HG02970 (cell line): ENCODE data around the gene TRAK1.
"Not testable (repeated sequence)": the region's sequence is repeated elsewhere in the genome, so short reads cannot be mapped to it uniquely, and the experiment has no call there.

Experiments used
- ATAC-seq: cut with Tn5 transposase; IDR thresholded peaks from one replicate; pipeline ENCODE4 v1.9.1; 2021; ENCODE audit warnings: mild to moderate bottlenecking, moderate library complexity, moderate number of reproducible peaks; ENCODE audit not compliant: unreplicated experiment, low FRiP score

Gene TRAK1

GRCh38 chr3:42090973-42091731, at the start of gene TRAK1:
TSS of gene TRAK1 (plus strand) at chr3:42091357. CDS start at chr3:42091470, 113 bp downstream.
- no peak for ATAC-seq

GRCh38 chr3:42042747-42043098, 48.4 kb upstream of the TRAK1 start:
- ATAC-seq = no peak

- ATAC-seq = no peak
Observed at GRCh38 chr3:42043099-42043813, 47.9 kb upstream of the TRAK1 start.

GRCh38 chr3:42045708-42046243, 45.4 kb upstream of the TRAK1 start:
- no peak for ATAC-seq

- ATAC-seq = not testable (repeated sequence)
Observed at GRCh38 chr3:42048526-42048925, 42.6 kb upstream of the TRAK1 start.

- ATAC-seq = no peak
Observed at GRCh38 chr3:42050126-42050525, 41.0 kb upstream of the TRAK1 start.

- ATAC-seq = no peak
Observed at GRCh38 chr3:42051384-42052131, 39.6 kb upstream of the TRAK1 start.

- ATAC-seq = no peak
Observed at GRCh38 chr3:42052132-42052483, 39.0 kb upstream of the TRAK1 start.

GRCh38 chr3:42052484-42053351, 38.4 kb upstream of the TRAK1 start:
- no peak for ATAC-seq

- no peak for ATAC-seq
Observed at GRCh38 chr3:42053476-42053875, 37.7 kb upstream of the TRAK1 start.

- no peak for ATAC-seq
Observed at GRCh38 chr3:42055291-42055690, 35.9 kb upstream of the TRAK1 start.

- ATAC-seq = no peak
Observed at GRCh38 chr3:42056840-42057239, 34.3 kb upstream of the TRAK1 start.

- ATAC-seq = no peak
Observed at GRCh38 chr3:42057561-42058211, 33.5 kb upstream of the TRAK1 start.

GRCh38 chr3:42061025-42061712, 30.0 kb upstream of the TRAK1 start:
- ATAC-seq = no peak

- ATAC-seq = no peak
Observed at GRCh38 chr3:42061713-42062380, 29.3 kb upstream of the TRAK1 start.

- ATAC-seq = no peak
Observed at GRCh38 chr3:42062464-42062863, 28.7 kb upstream of the TRAK1 start.

- no peak for ATAC-seq
Observed at GRCh38 chr3:42063888-42064287, 27.3 kb upstream of the TRAK1 start.

- ATAC-seq = peak; percentile 62
Observed at GRCh38 chr3:42066516-42067181, 24.5 kb upstream of the TRAK1 start.
